ENCODE results near the gene FAM47E.
"Not testable (repeated sequence)": the region's sequence is repeated elsewhere in the genome, so short reads cannot be mapped to it uniquely, and the experiment has no call there.

The FAM47E gene

GRCh38 chr4:76226418-76226817 is 25.1 kb upstream of the FAM47E start:
- DNase-seq, result no peak

GRCh38 chr4:76232681-76233080 is 18.8 kb upstream of the FAM47E start:
- no peak for DNase-seq

DNA sequence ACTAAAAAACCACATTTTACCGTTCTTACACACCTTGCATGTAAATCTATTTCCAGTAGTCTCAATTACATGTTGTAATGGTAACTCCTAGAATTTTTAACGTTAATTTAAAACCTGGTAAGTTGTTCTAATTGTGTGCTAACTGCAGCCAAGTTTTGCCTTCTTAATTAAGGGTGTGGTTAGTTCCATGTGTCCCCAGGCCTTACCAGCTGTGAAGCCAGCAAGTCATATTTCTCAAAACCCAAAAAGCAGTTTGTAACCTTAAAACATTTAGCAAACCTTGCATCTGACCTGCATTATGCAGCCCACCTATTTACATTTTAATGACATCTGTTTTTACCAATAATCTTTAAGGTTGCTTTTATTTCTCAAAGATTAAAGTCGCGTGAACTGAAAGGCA is 18.4 kb upstream of the FAM47E start:
- DNase-seq, result no peak

- DNase-seq, result no peak
Measured at GRCh38 chr4:76233529-76233928, 18.0 kb upstream of the FAM47E start.

DNA sequence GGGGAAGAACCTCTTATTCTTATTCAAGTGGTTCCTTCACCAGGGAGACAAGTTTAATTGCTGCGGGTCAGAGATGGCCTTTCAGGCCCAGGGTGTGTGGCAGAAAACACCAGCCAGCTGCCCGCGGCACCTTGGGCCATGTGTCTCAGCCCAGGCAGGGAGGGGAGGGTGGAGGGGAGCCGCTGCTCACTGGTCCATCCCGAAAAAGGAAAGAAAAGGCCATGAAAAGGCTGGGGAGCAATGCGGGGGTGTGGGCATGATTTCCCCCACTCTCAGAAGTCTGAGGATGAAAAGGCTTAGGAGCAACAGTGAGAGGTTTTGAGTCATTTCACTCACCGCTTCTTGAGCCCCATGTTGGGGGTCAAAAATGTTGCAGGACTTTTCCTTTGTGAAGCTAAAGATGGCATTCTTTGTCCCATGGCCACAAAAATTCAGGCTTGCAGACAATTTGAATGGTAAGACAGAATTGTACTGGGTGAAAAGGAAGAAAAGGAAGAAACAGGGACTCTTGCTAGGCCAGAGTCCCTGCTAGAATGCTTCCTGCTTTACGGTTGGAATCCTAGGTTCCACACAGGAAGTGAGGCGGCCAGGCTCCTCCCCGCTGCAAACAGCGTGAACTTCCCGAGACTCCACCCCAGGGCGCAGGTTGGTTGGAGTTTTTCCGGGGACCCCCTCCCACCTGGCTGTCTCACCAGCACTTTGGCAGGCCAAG is 17.4 kb upstream of the FAM47E start:
- DNase-seq, result no peak

DNA sequence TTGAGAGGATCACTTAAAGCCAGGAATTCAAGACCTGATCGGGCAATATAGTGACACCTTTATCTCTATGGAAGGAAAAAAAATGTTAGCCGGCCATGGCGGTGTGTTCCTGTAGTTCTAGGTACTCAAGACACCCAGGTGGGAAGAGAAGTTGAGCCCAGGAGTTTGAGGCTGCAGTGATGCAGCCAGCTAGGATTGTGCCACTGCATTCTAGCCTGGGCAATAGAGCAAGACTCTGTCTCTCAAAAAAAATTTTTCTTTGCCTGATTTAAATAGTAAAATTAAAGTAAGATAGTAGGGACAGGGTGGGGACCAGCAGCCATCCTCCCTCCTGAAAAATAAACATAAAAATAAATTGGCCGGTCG is 16.9 kb upstream of the FAM47E start:
- no peak for DNase-seq

- no peak for DNase-seq
Measured at GRCh38 chr4:76235407-76235806, 16.1 kb upstream of the FAM47E start.

DNA sequence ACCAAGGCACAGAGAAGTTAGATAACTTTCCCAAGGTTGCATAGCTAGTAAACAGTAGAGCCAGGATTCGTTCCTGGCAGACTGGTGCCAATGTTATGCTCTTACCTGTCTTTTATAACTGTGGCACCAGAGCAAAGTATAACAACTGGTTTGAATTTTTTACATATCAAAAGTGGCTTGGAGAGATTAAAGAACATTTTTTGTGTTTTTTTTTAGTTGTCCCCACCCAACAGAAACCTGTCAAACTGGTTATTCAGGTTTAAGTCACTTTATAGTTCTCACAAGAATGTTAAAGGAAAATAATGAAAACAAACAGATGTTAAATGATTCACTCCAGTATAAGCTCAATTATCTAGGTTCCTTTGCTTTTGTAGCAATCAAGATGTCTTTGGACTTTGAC is 15.6 kb upstream of the FAM47E start:
- no peak for DNase-seq

DNA sequence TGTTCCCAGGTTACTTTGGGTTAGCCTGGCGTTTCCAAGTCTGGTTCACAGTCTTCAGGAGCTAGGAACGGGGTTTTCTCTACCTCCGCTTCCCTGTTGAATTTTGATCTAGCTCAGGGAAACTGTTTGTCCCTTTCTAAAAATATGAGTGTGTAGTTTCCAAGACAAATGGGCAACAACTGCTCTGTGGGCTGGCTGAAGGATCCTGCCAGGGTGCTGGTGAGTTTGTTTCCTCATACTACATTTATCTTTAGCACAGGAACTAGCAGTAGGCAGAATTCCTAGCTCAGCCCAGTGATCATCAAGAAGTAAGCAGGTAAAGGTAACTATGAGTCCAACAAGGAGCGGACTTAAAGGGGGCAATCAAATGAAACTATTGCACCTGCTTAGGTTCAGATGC is 13.3 kb upstream of the FAM47E start:
- DNase-seq, result no peak

GRCh38 chr4:76238701-76239100 is 12.8 kb upstream of the FAM47E start:
- no peak for DNase-seq

- DNase-seq, result no peak
Measured at GRCh38 chr4:76240236-76240635, 11.3 kb upstream of the FAM47E start.

DNA sequence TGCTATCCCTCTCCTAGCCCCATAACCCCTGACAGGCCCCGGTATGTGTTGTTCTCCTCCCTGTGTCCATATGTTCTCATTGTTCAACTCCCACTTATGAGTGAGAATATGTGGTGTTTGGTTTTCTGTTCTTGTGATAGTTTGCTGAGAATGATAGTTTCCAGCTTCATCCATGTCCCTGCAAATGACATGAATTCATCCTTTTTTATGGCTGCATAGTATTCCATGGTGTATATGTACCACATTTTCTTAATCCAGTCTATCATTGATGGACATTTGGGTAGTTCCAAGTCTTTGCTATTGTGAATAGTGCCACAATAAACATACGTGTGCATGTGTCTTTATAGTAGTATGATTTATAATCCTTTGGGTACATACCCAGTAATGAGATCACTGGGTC is 7.6 kb upstream of the FAM47E start:
- DNase-seq, result not testable (repeated sequence)

DNA sequence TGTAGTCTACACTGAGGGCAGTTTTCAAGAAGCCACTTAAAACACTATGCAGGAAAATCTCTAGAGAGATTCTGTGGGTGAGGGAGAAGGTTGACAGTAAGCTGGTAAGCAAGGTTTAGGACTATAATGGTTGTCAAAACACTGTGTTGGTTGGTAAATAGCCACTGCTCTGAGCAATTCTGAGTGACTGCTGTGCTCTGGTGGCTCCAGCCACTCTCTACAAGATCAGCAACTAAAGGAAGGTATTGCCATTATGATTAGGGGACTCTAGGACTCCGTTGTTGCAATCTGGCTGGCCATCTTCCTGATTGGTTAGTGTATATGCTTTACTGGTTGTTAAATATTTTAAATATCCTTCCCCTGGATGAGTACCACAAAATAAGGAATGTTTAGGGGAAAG is 5.5 kb upstream of the FAM47E start:
- no peak for DNase-seq

DNA sequence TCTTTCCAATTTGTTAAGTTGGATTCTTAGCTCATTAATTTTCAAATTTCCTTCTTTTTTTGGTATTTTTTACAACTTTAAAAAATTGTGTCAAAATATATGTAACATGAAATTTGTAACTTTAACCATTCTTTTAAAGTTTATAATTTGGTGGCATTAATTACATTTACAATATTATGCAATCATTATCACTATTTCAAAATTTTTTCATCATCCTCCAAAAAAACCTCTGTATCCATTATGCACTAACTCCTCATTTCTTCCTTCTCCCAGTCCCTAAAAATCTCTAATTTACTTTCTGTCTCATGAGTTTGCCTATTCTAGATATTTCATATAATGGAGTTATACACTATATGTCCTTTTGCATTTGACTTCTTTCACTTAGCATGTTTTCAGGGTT is 4.7 kb upstream of the FAM47E start:
- DNase-seq, result no peak

GRCh38 chr4:76250962-76251361 is 559 bp upstream of the FAM47E start:
- no peak for DNase-seq

DNA sequence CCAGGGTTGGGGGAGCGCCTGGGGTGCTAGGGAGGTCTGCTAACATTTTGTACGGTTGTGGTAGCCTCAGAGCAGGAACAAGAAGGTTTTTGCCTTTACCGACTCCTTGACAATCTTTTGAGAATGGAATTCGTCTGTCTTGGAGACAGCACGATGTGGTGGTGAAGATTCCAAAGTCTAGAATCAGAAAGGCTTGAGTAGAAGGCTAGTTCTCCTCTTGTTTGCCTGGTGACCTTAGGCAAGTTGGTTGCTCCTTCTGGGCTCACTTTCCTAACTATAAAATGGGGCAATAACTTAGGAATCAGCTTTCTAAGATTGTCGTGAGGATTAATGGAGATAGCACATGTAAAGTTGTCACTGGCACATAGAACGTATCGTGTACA is 741 bp downstream of the FAM47E start:
- no peak for DNase-seq

DNA sequence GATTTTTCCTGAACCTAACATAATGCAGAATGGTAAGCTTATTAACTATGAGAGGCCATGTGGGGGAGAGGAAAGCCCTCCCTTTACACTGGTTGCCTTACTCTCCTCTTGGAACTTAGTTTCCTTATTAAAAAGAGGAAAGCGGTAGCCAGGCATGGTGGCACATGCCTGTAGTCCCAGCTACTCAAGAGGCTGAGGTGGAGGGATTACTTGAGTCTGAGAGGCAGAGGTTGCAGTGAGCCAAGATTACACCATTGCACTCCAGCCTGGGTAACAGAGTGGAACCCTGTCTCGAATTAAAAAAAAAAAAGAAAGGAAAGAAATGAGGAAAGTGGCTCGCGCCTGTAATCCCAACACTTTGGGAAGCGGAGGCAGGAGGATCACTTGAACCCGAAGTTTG is 2.0 kb downstream of the FAM47E start:
- DNase-seq, result no peak

DNA sequence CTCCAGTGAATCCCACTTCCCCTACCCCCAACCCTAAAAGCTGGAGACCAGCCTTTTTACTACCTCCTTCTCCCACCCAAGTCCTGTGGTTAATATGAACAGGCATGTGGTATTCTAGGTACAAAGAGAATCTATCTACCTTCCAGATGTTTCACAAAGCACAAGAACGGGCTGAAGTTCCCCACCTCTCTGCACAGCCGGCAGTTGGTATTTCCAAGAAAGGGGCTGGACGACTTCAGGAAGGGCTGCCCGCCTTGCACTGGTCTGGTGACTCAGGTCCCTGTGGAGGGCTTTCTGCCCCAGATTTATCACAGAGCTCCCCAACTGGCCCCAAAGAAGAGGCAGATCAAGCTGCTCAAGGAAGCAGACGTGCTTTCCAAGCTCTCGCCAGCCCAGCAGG is 4.5 kb downstream of the FAM47E start:
- DNase-seq, result no peak

- no peak for DNase-seq
Measured at GRCh38 chr4:76256968-76257367, 5.4 kb downstream of the FAM47E start.

DNA sequence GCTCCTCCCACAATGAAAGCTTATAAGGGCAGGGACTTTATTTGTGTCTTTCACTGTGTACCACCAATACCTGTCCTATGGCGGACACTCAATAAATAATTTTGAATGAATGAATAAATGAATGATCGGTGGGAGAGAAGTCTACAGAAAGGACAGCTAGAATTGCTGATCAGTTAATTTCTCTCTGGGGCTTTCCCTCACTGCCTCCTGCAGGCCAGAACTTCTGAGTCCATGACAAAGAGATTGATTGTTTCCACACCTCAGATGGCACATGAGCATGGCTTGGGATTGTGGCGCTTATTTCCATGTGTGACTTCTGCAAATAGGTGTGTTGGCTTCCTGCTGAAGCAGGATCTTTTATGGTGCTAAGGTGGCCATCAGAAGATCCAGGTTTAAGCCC is 6.3 kb downstream of the FAM47E start:
- no peak for DNase-seq

DNA sequence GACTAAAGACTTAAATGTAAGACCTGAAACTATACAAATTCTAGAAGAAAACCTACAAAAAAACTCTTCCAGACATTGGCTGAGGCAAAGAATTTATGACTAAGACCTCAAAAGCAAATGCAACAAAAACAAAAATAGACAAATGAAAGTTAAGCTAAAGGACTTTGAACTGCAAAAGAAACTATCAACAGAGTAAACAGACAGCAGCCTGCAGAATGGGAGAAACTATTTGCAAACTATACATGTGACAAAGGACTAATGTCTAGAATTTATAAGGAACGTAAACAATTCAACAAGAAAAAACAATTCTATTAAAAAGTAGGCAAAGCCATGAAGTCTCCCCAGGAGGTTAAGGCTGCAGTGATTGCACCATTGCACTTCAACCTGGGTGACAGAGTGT is 9.1 kb downstream of the FAM47E start:
- DNase-seq, result no peak

DNA sequence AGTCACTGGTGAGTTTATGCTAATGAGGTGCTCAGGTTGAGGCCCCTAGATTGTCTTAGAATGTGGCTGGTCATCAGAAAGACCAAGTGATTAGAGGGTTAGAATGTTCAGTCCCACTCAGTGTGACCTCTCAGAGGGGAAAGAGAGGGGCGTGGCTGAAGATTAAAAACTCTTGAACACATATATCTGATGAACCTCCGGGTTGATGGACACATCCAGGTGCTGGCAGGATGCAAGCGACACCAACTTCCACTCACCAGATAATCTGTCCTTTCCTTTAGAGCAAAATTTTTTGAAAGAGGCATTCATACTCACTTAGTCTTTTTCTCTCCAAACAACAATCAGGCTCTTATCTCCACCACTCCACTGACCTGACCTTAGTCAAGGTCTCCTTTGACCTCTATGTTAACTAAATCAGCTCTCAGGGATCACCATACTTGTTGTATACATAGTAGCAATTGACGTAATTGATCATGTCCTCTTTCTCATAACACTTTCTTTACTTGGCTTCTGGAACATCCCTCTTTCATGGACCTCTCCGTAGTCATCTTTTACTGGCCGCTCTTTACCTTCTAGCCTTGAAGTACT is 14.2 kb downstream of the FAM47E start:
- DNase-seq, result no peak

DNA sequence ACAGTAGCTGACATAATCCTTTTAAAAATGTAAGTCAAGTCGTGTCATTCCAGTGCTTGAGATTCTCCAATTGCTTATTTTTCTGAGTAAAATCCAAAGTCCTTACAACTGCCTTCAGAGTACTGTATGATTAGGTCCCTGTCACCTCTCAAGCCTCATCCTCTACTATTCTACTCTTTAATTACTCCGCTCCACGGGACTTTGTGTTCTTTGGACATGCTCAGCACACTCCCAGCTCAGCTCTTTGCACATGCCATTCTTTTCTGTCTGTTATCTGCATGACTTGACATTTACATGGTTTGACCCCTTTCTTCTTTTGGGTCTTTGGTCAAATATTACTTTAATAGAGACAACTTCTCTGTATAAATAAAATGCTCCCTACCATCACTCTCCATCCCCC is 15.1 kb downstream of the FAM47E start:
- no peak for DNase-seq

DNA sequence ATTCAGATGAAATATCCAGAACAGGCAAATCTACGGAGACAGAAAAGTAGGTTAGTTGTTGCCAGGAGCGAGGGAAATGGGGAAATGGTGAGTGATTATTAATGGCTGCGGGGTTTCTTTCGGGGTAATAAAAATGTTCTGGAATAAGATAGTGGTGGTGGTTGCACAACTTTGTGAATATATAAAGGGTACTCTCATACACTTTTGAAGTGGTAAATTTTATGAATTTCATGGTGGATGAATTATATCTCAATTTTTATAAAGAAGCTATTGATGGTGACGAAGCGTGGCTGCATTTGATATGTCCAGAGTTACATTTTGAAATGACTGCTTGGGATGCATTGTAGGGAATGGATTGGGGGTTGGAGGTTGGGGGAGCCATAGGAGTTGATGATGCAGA is 16.3 kb downstream of the FAM47E start:
- DNase-seq, result no peak
